Upper lobe of left lung (tissue), 4 donors: ENCODE data around the gene DLK1.

Source experiments
- POLR2A ChIP-seq, 4 donors: fragments of 450-650 bp; IDR thresholded peaks; one replicate each; pipeline ENCODE4 v1.5.1; 2016 to 2017; ENCODE audit warnings: antibody characterized with exemption in 4 of 4, mild to moderate bottlenecking in 2 of 4
- TF ChIP-seq, protein P1 (sequence below), 6 experiments: fragments of 450-650 bp in 4 of 6; fragments of 200-600 bp in 2 of 6; sonication (generic) in 2 of 6; IDR thresholded peaks; one replicate each; pipeline ENCODE4 v1.5.1; 2016 to 2019; ENCODE audit warnings: antibody characterized with exemption in 6 of 6

DNA sequence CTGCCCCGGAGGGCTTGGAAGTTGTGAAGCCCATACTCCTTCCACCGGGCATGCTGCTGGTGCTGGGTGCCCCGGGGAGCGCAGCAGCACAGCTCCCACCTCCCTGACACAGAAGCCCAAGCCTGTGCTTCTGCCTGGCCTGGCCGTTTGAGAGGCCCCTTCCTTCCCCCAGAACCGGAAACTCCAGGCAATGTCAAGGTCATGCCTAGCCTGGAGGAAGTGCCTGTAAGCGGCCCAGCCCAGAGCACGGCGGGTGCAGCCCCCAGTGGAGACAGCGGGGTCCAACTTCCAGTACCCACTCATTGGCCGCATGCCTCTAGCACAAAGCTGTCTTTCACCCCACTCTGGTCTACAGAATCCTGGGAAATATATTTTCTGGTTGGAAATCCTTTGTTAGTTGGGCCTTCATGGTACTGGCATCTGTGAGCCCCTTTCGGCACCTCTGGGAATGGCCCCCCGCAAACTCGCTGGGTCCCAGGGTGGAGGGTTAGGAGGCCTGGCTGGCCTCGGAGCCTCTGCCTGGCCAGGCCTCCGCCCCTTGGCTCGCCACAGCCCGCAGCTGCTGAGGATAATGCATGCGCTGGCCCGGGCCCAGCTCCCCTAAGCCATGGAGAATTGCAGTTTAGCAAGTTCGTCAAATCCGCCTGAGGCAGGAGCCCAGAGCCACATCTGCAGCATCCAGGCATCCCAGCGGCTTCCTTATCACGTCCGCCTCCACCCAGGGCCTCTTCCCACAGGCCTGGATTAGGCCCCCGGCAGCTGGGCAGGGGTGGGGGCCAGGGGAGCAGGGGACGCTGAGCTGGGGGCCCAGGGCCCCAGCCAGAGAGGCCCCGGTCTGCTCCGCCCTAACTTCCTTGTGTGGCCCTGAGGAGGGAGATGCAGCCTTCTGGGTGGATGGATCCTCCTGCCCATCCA is 48.9 kb upstream of the DLK1 start:
- TF ChIP-seq, protein P1, sequence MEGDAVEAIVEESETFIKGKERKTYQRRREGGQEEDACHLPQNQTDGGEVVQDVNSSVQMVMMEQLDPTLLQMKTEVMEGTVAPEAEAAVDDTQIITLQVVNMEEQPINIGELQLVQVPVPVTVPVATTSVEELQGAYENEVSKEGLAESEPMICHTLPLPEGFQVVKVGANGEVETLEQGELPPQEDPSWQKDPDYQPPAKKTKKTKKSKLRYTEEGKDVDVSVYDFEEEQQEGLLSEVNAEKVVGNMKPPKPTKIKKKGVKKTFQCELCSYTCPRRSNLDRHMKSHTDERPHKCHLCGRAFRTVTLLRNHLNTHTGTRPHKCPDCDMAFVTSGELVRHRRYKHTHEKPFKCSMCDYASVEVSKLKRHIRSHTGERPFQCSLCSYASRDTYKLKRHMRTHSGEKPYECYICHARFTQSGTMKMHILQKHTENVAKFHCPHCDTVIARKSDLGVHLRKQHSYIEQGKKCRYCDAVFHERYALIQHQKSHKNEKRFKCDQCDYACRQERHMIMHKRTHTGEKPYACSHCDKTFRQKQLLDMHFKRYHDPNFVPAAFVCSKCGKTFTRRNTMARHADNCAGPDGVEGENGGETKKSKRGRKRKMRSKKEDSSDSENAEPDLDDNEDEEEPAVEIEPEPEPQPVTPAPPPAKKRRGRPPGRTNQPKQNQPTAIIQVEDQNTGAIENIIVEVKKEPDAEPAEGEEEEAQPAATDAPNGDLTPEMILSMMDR (IDR thresholded peaks at IDR 0.05), result no peak
- no peak for TF ChIP-seq POLR2A (IDR thresholded peaks at IDR 0.05)
